GM12872 (cell line): ENCODE measurements around the gene HOXD12.
A peak's percentile ranks its signal among the peaks of the same experiment; 100 is the strongest.

Experiments
- TF ChIP-seq, protein P1 (sequence below): IDR thresholded peaks from 3 replicates; pipeline ENCODE4 v1.5.1; 2011; ENCODE audit warnings: low read depth, mild to moderate bottlenecking, low read length, moderate library complexity; ENCODE audit not compliant: insufficient read depth

HOXD12 gene

DNA sequence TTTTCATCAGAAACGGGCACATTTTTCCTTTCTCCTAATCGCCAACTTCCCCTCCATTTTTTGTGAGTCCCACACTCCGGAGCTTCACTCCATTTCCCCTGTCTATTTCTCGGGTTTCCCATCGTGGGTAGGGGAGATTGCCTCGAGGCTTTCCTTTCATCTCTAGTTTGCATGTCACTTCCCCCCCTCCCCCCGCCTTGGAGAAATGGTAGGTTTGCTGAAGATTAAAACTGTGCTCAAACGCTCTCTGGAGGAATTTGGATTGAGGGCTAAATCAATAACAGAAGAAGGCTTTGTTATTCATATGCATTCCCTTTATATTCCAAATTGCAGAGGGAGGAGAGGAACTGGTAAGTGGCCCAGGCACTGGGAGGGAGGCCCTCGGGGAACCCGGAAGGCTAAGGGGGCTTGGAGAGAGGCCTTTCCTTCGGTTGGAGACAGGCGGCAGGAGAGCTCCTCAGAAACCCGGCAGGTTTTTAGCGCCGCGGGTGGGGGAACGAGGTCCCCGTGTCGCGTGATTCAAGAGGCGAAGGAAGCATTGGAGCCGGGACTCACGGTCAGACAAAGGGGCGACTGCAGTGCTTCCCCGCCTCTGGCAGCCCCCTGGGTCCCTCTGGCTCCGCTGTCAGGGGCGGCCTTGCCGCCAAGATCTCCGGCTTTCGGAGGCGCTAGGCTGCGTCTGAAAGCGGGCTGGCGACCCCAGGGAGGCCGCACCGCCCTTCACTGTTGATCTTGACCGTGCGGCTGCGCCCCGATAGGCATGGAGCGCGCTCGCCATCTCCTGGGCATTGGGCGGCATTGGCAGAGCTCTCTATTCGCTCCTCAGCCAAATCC is 2.4 kb upstream of the HOXD12 start:
- TF ChIP-seq, protein P1, sequence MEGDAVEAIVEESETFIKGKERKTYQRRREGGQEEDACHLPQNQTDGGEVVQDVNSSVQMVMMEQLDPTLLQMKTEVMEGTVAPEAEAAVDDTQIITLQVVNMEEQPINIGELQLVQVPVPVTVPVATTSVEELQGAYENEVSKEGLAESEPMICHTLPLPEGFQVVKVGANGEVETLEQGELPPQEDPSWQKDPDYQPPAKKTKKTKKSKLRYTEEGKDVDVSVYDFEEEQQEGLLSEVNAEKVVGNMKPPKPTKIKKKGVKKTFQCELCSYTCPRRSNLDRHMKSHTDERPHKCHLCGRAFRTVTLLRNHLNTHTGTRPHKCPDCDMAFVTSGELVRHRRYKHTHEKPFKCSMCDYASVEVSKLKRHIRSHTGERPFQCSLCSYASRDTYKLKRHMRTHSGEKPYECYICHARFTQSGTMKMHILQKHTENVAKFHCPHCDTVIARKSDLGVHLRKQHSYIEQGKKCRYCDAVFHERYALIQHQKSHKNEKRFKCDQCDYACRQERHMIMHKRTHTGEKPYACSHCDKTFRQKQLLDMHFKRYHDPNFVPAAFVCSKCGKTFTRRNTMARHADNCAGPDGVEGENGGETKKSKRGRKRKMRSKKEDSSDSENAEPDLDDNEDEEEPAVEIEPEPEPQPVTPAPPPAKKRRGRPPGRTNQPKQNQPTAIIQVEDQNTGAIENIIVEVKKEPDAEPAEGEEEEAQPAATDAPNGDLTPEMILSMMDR, result peak; percentile 96

DNA sequence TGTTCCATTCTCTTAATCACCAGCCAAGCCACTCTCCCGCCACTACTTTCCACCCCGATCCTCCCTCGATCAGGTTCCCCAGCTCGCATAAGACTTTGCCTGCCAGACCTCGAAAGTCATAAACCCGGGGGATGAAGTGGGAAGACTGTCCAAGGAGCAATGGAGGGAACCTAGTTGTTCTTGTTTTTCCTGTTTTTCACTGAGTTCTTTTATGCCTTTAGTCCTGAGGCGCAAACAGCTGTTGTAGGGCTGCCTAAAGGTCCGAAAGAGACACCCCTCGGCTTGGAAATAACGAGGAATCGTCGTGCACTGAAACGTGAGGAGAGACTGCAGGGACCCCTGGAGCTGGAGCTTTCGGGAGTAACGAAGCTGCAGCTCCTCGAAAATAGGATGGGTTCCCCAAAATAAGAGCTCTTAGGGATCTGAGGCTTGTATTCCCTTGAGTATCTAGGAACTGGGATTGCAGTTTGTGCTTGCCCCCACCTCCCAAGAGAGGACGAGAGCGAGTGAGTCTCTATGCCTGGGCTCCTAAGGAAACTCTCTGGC is 1.7 kb upstream of the HOXD12 start:
- TF ChIP-seq, protein P1, result no peak

DNA sequence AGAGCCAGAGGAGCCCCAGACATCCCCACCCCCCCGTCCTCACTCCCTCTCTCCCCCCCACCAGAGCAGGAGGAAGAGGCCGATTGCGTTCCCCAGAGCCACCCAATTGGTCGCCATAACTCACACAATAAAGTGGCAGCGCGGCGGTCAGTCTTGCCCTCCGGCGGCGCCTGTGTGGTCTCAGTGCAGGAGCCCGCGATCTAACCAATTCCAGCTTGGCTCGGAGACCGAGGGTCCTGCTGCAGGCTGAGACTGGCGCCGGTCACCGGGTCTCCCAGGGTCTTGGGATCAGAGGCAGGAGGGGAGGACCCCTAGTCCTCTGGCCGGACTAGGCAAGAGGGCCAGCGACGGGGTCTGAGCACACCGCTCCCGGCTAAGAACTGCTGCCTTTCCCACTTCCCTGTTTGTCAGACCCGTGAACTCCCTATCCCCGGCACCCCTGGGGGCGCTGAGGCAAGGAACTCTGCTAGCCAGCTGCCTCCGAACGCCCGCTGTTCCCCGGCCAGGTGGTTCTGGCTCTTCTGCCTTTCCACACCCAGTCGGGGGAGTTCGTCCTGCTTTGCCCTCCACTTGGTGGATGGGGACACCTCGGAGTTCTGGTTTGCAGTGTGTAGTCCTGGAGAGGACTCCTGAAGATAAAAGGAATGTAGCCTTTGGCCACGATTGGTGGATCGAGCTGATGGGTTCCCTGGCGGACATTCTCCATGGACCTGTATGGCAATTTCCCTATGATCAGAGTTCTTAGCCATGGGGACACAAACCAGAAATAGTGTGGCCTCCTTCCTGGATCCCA is 1.0 kb upstream of the HOXD12 start:
- TF ChIP-seq, protein P1, result no peak

DNA sequence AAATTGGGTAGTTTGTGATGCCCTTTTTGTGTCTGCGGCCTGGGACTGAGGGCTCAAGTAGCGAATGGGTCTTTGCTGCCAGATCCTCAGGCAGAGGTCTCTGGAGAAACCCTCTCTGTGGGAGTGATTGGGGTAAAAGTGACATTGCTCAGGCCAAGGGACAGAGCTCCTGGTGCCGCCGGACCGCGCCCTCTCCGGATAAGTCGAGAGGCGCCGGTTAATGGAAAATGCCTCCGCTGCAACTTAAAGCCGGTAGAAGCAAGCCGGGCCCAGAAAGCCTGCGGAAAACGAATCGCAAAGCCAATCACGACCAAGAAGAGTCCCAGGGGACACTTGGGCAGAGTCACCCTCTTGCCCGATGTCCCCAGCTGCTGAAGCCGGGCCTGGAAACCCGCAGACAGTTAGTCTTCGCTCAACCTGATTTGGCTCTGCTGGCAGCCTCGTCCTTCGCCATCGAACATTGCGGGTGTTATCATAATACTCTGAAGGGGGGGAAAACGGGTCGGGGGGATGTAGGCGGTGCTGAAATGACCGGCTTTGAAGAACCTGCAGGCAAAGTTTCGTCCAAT is 352 bp upstream of the HOXD12 start:
- TF ChIP-seq, protein P1, result no peak

DNA sequence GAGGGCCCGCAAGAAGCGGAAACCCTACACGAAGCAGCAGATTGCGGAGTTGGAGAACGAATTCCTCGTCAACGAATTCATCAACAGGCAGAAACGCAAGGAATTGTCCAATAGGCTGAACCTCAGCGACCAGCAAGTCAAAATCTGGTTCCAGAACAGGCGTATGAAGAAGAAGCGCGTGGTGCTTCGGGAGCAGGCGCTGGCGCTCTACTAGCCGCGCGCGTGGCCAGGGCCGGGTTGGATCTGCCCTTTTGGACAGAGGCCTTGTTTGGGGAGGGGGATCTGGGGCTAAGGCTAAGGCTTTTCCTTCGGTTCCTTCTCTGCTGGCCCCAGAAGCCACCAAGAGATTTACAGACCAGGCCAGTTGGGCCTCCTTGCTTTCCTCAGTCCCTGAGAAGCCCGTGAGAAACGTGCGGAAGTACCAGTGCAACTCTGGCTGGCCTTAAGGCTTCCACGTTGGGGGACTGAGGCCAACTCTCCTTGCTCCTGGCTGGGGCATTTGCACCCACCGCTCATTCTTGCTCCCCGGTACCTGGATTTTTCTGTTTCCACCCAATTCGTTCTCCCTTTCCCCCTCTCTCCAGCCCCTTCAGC is 1.0 kb downstream of the HOXD12 start:
- TF ChIP-seq, protein P1, result no peak

DNA sequence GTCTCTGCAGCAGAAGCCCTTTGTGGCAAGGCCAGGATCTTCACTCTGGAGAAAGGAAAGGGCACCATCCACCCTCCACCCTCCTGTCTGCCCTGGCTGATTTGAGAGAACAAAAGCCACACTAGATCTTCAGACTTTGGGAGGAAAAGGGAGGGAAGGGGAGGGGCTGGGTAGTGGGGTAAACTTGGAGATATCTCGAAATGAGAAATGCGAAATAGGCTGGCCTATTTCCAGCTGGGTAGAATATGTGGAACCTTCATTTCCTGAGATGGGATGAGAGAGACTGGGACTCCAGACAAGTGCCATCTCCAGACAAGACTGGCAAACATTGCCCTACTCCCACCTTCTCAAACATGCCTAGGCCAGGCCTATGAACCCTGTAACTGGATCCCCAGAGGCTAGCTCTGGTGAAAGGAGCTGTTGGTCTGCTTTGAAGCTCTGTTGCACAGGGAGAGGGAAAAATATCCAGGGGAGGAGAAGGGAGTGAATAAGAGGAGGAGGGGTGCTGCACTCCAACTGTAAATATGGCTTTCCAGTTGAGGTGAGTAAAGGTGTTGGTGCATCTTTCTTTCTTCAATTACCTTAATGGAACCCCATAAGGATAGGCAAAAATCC is 1.7 kb downstream of the HOXD12 start:
- TF ChIP-seq, protein P1, result no peak

DNA sequence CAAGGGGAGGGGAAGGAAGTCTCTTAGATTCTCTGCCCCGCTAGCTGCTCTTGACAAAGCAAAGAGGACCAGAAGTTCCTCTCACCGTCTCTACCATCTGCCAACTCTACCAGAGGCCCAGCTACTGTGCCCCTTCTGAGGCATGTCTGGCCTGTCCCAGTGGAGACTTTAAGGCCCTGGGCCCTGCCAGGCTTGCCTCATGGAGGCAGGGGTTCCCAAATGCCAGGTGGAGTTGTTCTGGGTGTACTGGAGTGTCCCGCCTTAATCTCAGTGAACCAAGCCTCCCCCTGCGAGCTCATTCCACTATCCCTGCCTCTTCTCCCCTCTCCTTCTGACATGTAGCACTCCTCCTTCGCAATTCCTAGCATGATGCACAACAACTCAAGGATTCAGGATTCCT is 2.2 kb downstream of the HOXD12 start:
- TF ChIP-seq, protein P1, result no peak
